Measurements from ENCODE around the gene CDC45. TPM values are rescaled to one million over a fixed set of nuclear protein-coding genes. Genes with fewer than 3 reads are reported as not detected.

CDC45 gene
- total RNA-seq, 2 experiments from 2014 or later, result 109 to 111 TPM

DNA sequence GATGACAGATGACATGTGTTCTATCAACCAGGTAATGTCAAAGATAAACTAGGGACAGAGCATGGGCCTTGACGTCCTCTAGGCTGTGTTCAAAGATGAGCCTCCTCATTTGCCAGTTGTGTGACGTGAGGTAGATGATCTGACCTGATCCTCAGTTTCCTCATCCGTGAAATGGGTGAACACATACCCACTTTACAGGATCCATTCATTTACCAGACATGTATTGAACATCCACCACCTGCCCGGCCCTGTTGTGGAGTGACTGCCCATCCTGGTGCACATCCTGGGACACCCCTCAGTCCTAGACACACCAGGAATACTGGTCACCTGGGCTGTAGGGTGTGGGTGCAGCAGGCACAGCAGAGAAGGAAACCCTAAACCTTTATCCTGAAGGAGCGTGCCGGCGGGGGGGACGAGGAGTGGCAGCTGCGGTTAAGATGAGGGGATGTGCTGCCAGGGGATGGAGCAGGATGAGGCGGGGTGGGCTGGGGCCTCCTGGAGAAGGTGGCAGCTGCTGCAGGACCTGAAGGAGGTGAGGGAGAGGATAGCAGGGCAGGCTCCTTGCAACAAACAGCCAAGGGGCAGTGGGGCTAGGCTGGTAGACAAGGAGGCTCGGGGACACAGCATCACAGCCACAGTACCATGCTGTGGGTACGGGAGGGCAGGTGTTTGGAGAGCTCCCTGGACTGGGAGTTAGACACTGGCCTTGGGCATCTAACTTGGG, 36.1 kb downstream of the CDC45 start:
- no peak overlapping the region for H3K4me3 Mint-ChIP-seq
- CTCF ChIA-PET, result interaction anchor here (1.4 kb wide), 1 partner anchor 114 kb away, joined by 5 read pairs; no protein-coding TSS in a partner anchor
- H3K27me3 Mint-ChIP-seq, result no peaks in the 10 kb centered on the region
- TF ChIP-seq, protein P1, sequence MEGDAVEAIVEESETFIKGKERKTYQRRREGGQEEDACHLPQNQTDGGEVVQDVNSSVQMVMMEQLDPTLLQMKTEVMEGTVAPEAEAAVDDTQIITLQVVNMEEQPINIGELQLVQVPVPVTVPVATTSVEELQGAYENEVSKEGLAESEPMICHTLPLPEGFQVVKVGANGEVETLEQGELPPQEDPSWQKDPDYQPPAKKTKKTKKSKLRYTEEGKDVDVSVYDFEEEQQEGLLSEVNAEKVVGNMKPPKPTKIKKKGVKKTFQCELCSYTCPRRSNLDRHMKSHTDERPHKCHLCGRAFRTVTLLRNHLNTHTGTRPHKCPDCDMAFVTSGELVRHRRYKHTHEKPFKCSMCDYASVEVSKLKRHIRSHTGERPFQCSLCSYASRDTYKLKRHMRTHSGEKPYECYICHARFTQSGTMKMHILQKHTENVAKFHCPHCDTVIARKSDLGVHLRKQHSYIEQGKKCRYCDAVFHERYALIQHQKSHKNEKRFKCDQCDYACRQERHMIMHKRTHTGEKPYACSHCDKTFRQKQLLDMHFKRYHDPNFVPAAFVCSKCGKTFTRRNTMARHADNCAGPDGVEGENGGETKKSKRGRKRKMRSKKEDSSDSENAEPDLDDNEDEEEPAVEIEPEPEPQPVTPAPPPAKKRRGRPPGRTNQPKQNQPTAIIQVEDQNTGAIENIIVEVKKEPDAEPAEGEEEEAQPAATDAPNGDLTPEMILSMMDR (IDR thresholded peaks at IDR 0.05), result no peak
- ATAC-seq (no peak), DNase-seq (no peak)
- H3K27ac Mint-ChIP-seq, result no peak overlapping the region
- no peaks in the 10 kb centered on the region for H3K4me1 Mint-ChIP-seq (ENCODE audit: low read depth)
- POLR2A ChIA-PET, result interaction anchor here (1.1 kb wide), 1 partner anchor 194 kb away, joined by 3 read pairs; no protein-coding TSS in a partner anchor
- peaks cover 4% of the 10 kb centered on the region for H3K9me3 Mint-ChIP-seq
- intact Hi-C loops (cut with micrococcal nuclease), result no loop called here
- peaks cover 69% of the 10 kb centered on the region for H3K36me3 Mint-ChIP-seq (ENCODE audit: low read depth)

DNA sequence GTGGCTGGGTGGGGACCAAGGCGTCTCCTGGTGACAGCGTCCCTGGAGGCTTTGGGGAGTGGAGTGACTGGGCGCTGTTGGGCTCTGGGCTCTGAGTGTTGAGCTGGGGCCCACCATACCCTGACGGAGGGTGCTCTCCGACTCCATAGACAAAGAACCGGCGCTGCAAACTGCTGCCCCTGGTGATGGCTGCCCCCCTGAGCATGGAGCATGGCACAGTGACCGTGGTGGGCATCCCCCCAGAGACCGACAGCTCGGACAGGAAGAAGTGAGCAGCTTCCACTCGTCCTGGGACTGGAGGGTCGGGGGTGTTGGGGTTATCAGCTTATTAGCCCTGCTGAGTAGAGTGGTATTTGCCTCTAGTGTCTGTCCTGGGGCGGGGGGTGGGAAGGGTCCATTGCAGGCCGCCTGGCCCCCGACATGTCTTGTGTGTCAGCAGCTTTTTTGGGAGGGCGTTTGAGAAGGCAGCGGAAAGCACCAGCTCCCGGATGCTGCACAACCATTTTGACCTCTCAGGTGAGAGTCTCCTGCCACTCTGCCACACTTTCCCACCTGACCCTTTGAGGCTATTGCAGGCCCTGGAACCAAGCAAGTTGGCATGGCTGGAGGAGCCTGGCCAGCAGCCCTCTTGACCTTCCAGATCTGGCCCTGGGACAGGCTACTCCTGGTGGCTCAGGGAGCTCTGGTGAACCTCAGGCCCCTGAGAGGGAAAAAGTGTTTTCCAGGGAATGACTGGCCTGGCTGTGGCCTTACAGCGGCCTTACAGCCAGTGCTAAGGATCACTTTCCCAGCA, 36.9 kb downstream of the CDC45 start:
- no peak overlapping the region for H3K4me3 Mint-ChIP-seq
- no peak for ATAC-seq
- no peak for DNase-seq
- H3K9me3 Mint-ChIP-seq, result peaks cover 4% of the 10 kb centered on the region
- H3K4me1 Mint-ChIP-seq (ENCODE audit: low read depth), result no peaks in the 10 kb centered on the region
- CTCF ChIA-PET, result interaction anchor here (1.4 kb wide), 1 partner anchor 114 kb away, joined by 5 read pairs; no protein-coding TSS in a partner anchor
- TF ChIP-seq, protein P1 (IDR thresholded peaks at IDR 0.05), result no peak
- H3K36me3 Mint-ChIP-seq (ENCODE audit: low read depth), result peaks cover 62% of the 10 kb centered on the region
- no peak overlapping the region for H3K27ac Mint-ChIP-seq
- H3K27me3 Mint-ChIP-seq, result no peaks in the 10 kb centered on the region
- intact Hi-C loops (cut with micrococcal nuclease), result no loop called here
- POLR2A ChIA-PET, result interaction anchor here (1.1 kb wide), 1 partner anchor 194 kb away, joined by 3 read pairs; no protein-coding TSS in a partner anchor

- Mint-ChIP-seq H3K36me3 (ENCODE audit: low read depth) (peaks cover 59% of the 10 kb centered on the region), H3K27ac (no peak overlapping the region), H3K4me1 (ENCODE audit: low read depth) (no peaks in the 10 kb centered on the region), H3K9me3 (peaks cover 4% of the 10 kb centered on the region), H3K27me3 (no peaks in the 10 kb centered on the region), H3K4me3 (no peak overlapping the region)
- POLR2A ChIA-PET, result no interaction called here
- CTCF ChIA-PET, result interaction anchor here (1.4 kb wide), 1 partner anchor 113 kb away, joined by 5 read pairs; no protein-coding TSS in a partner anchor
- DNase-seq (no peak), ATAC-seq (no peak)
- TF ChIP-seq, protein P1 (IDR thresholded peaks at IDR 0.05), result no peak
- intact Hi-C loops (cut with micrococcal nuclease), result no loop called here
Observed at GRCh38 chr22:19517171-19517500, 37.4 kb downstream of the CDC45 start.

DNA sequence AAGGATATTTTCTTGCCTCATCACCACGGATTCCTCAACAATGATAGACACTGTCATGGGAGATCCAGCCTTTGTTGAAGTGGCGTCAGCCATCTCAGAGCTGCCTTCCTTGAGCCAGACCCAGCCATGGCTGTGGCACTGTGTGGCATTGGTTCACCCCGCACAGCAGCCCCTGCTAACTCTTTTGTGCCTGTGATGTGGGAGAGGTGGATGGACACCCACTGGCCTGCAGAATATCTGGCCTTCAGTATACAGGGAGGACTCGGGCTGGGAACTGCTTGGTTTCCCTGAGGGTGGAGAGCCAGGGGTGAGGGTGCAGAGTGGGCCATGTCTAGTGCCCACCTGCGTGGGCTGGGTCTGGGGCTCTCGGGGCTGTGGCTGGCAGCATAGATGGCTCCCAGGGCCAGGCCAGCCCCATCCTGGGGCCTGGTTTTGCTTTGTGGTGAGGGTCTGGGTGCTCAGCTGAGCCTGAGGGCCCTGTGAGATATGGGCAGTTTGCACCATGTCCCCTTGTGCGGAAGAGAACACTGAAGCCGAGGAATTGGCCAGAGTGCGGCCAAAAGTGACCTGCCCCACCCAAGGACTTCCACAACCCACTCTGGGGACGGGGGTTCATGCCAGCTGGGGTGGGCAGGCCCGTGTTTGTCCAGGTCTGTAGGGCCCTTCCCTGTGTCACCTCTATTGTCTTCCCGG, 38.3 kb downstream of the CDC45 start:
- H3K4me3 Mint-ChIP-seq, result no peak overlapping the region
- no peaks in the 10 kb centered on the region for H3K4me1 Mint-ChIP-seq (ENCODE audit: low read depth)
- ChIA-PET POLR2A (interaction anchor here (0.6 kb wide), 1 partner anchor 18 kb away, joined by 3 read pairs; no protein-coding TSS in a partner anchor), CTCF (interaction anchor here (1.1 to 1.3 kb wide), 2 partner anchors 44 to 112 kb away, joined by 3 read pairs; no protein-coding TSS in a partner anchor)
- H3K27me3 Mint-ChIP-seq, result peaks cover 3% of the 10 kb centered on the region
- no peaks in the 10 kb centered on the region for H3K9me3 Mint-ChIP-seq
- ATAC-seq (no peak), DNase-seq (no peak)
- intact Hi-C loops (cut with micrococcal nuclease), result no loop called here
- peaks cover 50% of the 10 kb centered on the region for H3K36me3 Mint-ChIP-seq (ENCODE audit: low read depth)
- TF ChIP-seq, protein P1 (IDR thresholded peaks at IDR 0.05), result no peak
- H3K27ac Mint-ChIP-seq, result no peak overlapping the region
